Natural killer cell (primary cell): Measurements from ENCODE around the gene ILDR2. TPM values are rescaled to one million over a fixed set of nuclear protein-coding genes. Genes with fewer than 3 reads are reported as not detected.

ENCODE experiments used
- ATAC-seq, 3 donors: fragments of 150-1000 bp in 2 of 3; fragments of 200-7000 bp in 1 of 3; cut with Tn5 transposase; 1 replicate in 1 of 3; 2 replicates in 2 of 3; pipeline ENCODE4 v1.10.0; 2021; ENCODE audit warnings: mild to moderate bottlenecking in 2 of 3, moderate library complexity in 2 of 3
- DNase-seq, 2 donors: peaks; one replicate each; pipeline versions ENCODE4 v3.0.0 to v3.0.0-alpha.2; 2013 to 2021; ENCODE audit warnings: mixed read lengths in 1 of 2
- H3K27ac ChIP-seq: one replicate; pipeline ENCODE4 v1.5.1; 2013; ENCODE audit warnings: mild to moderate bottlenecking, low read length
- H3K27me3 ChIP-seq: one replicate; pipeline ENCODE4 v1.6.1; 2013; ENCODE audit warnings: low read length; ENCODE audit not compliant: control insufficient read depth, insufficient read depth
- H3K36me3 ChIP-seq: one replicate; pipeline ENCODE4 v1.6.1; 2013; ENCODE audit warnings: low read length; ENCODE audit not compliant: control insufficient read depth, insufficient read depth
- H3K4me1 ChIP-seq: one replicate; pipeline ENCODE4 v1.6.1; 2013; ENCODE audit warnings: low read length; ENCODE audit not compliant: control insufficient read depth, insufficient read depth
- H3K4me3 ChIP-seq: one replicate; pipeline ENCODE4 v1.5.1; 2013; ENCODE audit warnings: low read length
- H3K9me3 ChIP-seq: one replicate; pipeline ENCODE4 v1.6.1; 2013; ENCODE audit warnings: low read length; ENCODE audit not compliant: control insufficient read depth, insufficient read depth
- H3K27ac Mint-ChIP-seq, 2 donors: one replicate each; pipeline ENCODE4 v1.8.0; 2022; ENCODE audit warnings: mild to moderate bottlenecking in 2 of 2, mixed read lengths in 2 of 2, moderate library complexity in 1 of 2
- H3K27me3 Mint-ChIP-seq, 2 donors: one replicate each; pipeline ENCODE4 v1.8.0; 2022; ENCODE audit warnings: low read depth in 2 of 2, mixed read lengths in 2 of 2
- H3K36me3 Mint-ChIP-seq: one replicate; pipeline ENCODE4 v1.8.0; 2022; ENCODE audit warnings: mixed read lengths
- H3K4me1 Mint-ChIP-seq, 2 donors: one replicate each; pipeline ENCODE4 v1.8.0; 2022; ENCODE audit warnings: mixed read lengths in 2 of 2
- H3K4me3 Mint-ChIP-seq: one replicate; pipeline ENCODE4 v1.8.0; 2022; ENCODE audit warnings: mild to moderate bottlenecking, moderate library complexity, mixed read lengths
- H3K9me3 Mint-ChIP-seq, 2 donors: one replicate each; pipeline ENCODE4 v1.8.0; 2022; ENCODE audit warnings: mixed read lengths in 2 of 2
- WGBS: methylation state at CpG from one replicate; pipeline ENCODE4 v1.1.7; 2013; ENCODE audit warnings: missing lambda C conversion rate; ENCODE audit not compliant: insufficient coverage; 5-methylcytosine and 5-hydroxymethylcytosine counted together
- intact Hi-C: fragments of 100-400 bp; cut with micrococcal nuclease; formaldehyde crosslinking; loops from one replicate; pipeline ENCODE4 v1.14.2; 2022
- total RNA-seq, 4 donors: library from RNA; stranded (reverse); fragments of 120-200 nt in 1 of 4; gene quantifications; one replicate each; pipeline versions ENCODE4 v1.2.3 to v1.2.4, GENCODE V29; 2013 to 2022
- TF ChIP-seq, protein P1 (sequence below): fragments of 200-600 bp; IDR thresholded peaks from one replicate; pipeline ENCODE4 v1.8.0; 2022; ENCODE audit warnings: antibody characterized with exemption

Gene ILDR2
- total RNA-seq, 3 donors from 2014 or later (not counting 1 experiment from before 2014, with no cell fraction given) = 2.4 to 4.3 (median 2.8) TPM

DNA sequence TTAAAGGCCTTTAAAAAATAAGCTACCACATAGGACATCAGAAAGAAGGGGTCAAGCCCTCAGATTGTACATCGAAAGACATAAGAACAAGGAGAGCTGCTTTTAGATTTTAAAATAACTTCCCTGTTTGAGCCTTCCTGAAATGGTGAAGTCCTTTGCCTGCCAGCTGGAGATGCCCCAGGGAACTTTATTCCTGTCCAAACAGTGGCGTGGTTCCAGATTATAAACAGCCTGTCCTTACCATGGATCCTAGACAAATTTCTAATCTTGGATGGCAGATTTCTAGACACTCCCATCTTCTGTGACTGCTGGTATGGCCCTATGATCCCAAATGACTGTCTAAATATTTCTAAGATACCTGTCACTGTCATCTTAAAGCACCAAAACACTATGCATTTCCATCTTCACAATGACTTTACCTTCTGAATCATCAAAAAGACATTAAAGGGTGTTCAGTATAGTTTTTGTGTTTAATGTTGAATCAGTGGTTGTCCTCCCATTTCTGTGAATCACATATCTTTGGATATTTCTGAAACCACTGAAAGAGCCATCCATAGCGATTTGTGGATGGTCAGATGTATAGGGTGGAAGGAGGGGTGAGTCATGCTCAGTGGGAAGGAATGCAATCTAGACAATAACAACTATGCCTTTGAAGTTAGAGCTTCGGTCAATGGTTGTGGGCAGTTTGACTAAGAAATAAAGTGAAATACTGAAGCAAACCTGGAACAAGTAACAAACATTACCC, 23.2 kb downstream of the ILDR2 start:
- no peaks in the 10 kb centered on the region for H3K9me3 Mint-ChIP-seq
- Histone ChIP-seq H3K4me3 (no peak overlapping the region), H3K36me3 (no peaks in the 10 kb centered on the region), H3K27ac (no peak overlapping the region), H3K9me3 (no peaks in the 10 kb centered on the region), H3K4me1 (peaks cover 9% of the 10 kb centered on the region), H3K27me3 (peaks cover 4% of the 10 kb centered on the region)
- H3K4me3 Mint-ChIP-seq = no peak overlapping the region
- no peaks in the 10 kb centered on the region for H3K36me3 Mint-ChIP-seq
- 76% methylated on average over 3 of the region's 4 CpGs for WGBS
- intact Hi-C loops = no loop called here
- TF ChIP-seq, protein P1, sequence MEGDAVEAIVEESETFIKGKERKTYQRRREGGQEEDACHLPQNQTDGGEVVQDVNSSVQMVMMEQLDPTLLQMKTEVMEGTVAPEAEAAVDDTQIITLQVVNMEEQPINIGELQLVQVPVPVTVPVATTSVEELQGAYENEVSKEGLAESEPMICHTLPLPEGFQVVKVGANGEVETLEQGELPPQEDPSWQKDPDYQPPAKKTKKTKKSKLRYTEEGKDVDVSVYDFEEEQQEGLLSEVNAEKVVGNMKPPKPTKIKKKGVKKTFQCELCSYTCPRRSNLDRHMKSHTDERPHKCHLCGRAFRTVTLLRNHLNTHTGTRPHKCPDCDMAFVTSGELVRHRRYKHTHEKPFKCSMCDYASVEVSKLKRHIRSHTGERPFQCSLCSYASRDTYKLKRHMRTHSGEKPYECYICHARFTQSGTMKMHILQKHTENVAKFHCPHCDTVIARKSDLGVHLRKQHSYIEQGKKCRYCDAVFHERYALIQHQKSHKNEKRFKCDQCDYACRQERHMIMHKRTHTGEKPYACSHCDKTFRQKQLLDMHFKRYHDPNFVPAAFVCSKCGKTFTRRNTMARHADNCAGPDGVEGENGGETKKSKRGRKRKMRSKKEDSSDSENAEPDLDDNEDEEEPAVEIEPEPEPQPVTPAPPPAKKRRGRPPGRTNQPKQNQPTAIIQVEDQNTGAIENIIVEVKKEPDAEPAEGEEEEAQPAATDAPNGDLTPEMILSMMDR = no peak
- DNase-seq (no peak), ATAC-seq (no peak)
- peaks cover 2 to 7% of the 10 kb centered on the region in 2 donors for H3K27me3 Mint-ChIP-seq
- H3K4me1 Mint-ChIP-seq = peaks cover 12 to 13% of the 10 kb centered on the region in 2 donors
- no peak overlapping the region for H3K27ac Mint-ChIP-seq

- H3K9me3 ChIP-seq = no peaks in the 10 kb centered on the region
- Mint-ChIP-seq H3K27me3 (peaks cover 8 to 17% of the 10 kb centered on the region in 2 donors), H3K27ac (no peak overlapping the region), H3K4me1 (peaks cover 17% of the 10 kb centered on the region in 2 donors), H3K4me3 (no peak overlapping the region), H3K36me3 (no peaks in the 10 kb centered on the region), H3K9me3 (no peaks in the 10 kb centered on the region)
- TF ChIP-seq, protein P1 = no peak
- DNase-seq (no peak), ATAC-seq (no peak)
- intact Hi-C loops = no loop called here
- 100% methylated on average over 2 of the region's 2 CpGs for WGBS
- no peaks in the 10 kb centered on the region for H3K36me3 ChIP-seq
- H3K27ac ChIP-seq = no peak overlapping the region
- H3K27me3 ChIP-seq = peaks cover 7% of the 10 kb centered on the region
- peaks cover 12% of the 10 kb centered on the region for H3K4me1 ChIP-seq
- H3K4me3 ChIP-seq = no peak overlapping the region
These were observed 24.3 kb downstream of the ILDR2 start for GRCh38 chr1:166951050-166951449.

- H3K9me3 Mint-ChIP-seq = no peaks in the 10 kb centered on the region
- DNase-seq (no peak), ATAC-seq (no peak)
- peaks cover 12 to 23% of the 10 kb centered on the region in 2 donors for H3K27me3 Mint-ChIP-seq
- H3K4me3 ChIP-seq = no peak overlapping the region
- H3K27ac Mint-ChIP-seq = no peak overlapping the region
- no peaks in the 10 kb centered on the region for H3K36me3 ChIP-seq
- no peak overlapping the region for H3K4me3 Mint-ChIP-seq
- H3K4me1 ChIP-seq = peaks cover 12% of the 10 kb centered on the region
- intact Hi-C loops = no loop called here
- 91% methylated on average over 2 of the region's 2 CpGs for WGBS
- no peaks in the 10 kb centered on the region for H3K9me3 ChIP-seq
- H3K27ac ChIP-seq = no peak overlapping the region
- H3K27me3 ChIP-seq = peaks cover 7% of the 10 kb centered on the region
- peaks cover 18% of the 10 kb centered on the region in 2 donors for H3K4me1 Mint-ChIP-seq
- TF ChIP-seq, protein P1 = no peak
- H3K36me3 Mint-ChIP-seq = no peaks in the 10 kb centered on the region
These were observed 25.2 kb downstream of the ILDR2 start for GRCh38 chr1:166950156-166950555.
